Psoas muscle (tissue), 8 donors: ENCODE data around the gene FAM193A. TPM values are rescaled to one million over a fixed set of nuclear protein-coding genes. Genes with fewer than 3 reads are reported as not detected.

Experiments
- ATAC-seq, 4 donors: fragments of 200-7000 bp; cut with Tn5 transposase; one replicate each; pipeline ENCODE4 v1.9.1; 2020; ENCODE audit warnings: moderate library complexity in 3 of 4, mild to moderate bottlenecking in 2 of 4
- DNase-seq, 2 donors: peaks; one replicate each; pipeline ENCODE4 v3.0.0-alpha.2; 2020
- H3K27ac ChIP-seq: fragments of 200-600 bp; one replicate; pipeline ENCODE4 v1.8.0; 2022
- H3K27me3 ChIP-seq, 3 donors: fragments of 200-600 bp in 1 of 3; one replicate each; pipeline versions ENCODE4 v1.6.1 to v1.8.0; 2013 to 2022; ENCODE audit warnings: low read length in 2 of 3, mild to moderate bottlenecking in 2 of 3, moderate library complexity in 1 of 3; ENCODE audit not compliant: insufficient read depth in 3 of 3
- H3K36me3 ChIP-seq, 2 donors: fragments of 200-600 bp in 1 of 2; one replicate each; pipeline versions ENCODE4 v1.6.1 to v1.8.0; 2013 to 2022; ENCODE audit warnings: low read depth in 1 of 2, mild to moderate bottlenecking in 1 of 2, moderate library complexity in 1 of 2; ENCODE audit not compliant: insufficient read depth in 1 of 2
- H3K4me1 ChIP-seq: fragments of 200-600 bp; one replicate; pipeline ENCODE4 v1.8.0; 2022
- H3K4me3 ChIP-seq: fragments of 200-600 bp; one replicate; pipeline ENCODE4 v1.8.0; 2022; ENCODE audit warnings: mild to moderate bottlenecking
- H3K9me3 ChIP-seq: fragments of 200-600 bp; one replicate; pipeline ENCODE4 v1.8.0; 2022
- WGBS, 3 donors: extraction: QIAGEN DNeasy Blood & Tissue Kit; methylation state at CpG; one replicate each; pipeline versions ENCODE4 v1.1.6 to v1.1.7; 2013; 5-methylcytosine and 5-hydroxymethylcytosine counted together
- intact Hi-C, 2 donors: fragments of 100-400 bp; cut with DNase I; formaldehyde crosslinking; loops; one replicate each; pipeline versions ENCODE4 v1.11.0 to v1.14.2; 2022
- polyA plus RNA-seq, 3 donors: library from polyadenylated mRNA; stranded (reverse); fragments of 200-250 nt; gene quantifications; one replicate each; pipeline ENCODE4 v1.2.3, GENCODE V29; 2013
- total RNA-seq, 4 donors: library from RNA; stranded (reverse); fragmentation: NEBNext Ultra II Directional in 2 of 4; extraction: Animal tissue kit (Norgen Biotek cat#: 25700) in 2 of 4; gene quantifications; one replicate each; pipeline versions ENCODE4 v1.2.1 to v1.2.4, GENCODE V29; 2021 to 2023
- TF ChIP-seq, protein P1 (sequence below): fragments of 200-600 bp; IDR thresholded peaks from one replicate; pipeline ENCODE4 v1.8.0; 2022; ENCODE audit warnings: antibody characterized with exemption
- donor health status: healthy with polysubstance abuse.
- donor health status: DM: no; HTN: no; CAD: no; lungs with moderate emphysema.
- donor health status: Bipolar disorder and iron deficiency.
- donor health status: healthy.
- donor health status: DM: yes; HTN: yes; CAD: no.
- donor health status: DM: no; HTN: no; CAD: no.
- donor health status: DM: no; HTN: no; CAD: no.
- donor health status: DM: yes; HTN: yes; CAD: no.

The FAM193A gene
- total and polyA plus RNA-seq, 7 donors: 7.5 to 20.0 (median 14.6) TPM

DNA sequence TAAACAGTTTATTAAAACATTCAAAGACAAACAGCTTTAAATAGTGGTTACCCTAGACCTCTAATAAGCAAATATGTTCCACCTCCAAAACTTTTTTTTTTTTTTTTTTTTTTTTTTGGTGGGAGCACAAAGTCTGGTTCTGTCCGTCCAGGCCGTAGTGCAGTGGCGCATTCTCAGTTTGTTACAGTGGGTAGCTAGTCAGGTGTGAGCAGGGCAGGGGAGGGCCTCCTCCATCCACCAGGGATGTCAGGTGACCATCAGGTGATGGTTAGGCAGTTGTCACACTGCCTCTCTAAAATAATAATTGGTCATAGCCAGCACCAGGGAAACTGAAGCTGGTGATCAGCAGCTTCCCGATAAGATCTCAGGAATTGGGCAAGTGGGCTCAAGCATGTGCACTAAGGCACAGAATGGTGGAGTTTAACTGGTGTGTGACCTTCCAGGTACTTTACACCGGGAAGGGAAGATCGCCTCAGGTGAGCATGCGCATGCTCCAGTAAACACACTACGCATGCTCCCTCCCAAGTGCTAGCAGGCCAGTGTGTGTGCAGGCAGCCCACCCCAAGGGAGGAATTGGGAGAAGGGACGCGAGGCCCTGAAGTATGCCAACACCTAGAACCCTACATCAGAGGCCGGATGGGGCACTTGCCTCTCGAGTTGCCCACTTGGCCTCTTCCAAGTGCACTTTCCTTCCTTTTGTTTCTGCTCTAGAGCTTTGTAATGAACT is 192.5 kb downstream of the FAM193A start:
- Histone ChIP-seq H3K27me3 (no peaks in the 10 kb centered on the region), H3K36me3 (peaks cover 4 to 56% of the 10 kb centered on the region in 2 donors), H3K27ac (no peak overlapping the region), H3K9me3 (no peaks in the 10 kb centered on the region), H3K4me3 (no peak overlapping the region), H3K4me1 (peaks cover 4% of the 10 kb centered on the region)
- ATAC-seq: peak in 1 of 4 donors; percentile 27
- intact Hi-C loops: no loop called here
- 93 to 96% (median 96%) methylated on average over 12 of the region's 12 CpGs for WGBS, 3 donors
- no peak for DNase-seq
- TF ChIP-seq, protein P1, sequence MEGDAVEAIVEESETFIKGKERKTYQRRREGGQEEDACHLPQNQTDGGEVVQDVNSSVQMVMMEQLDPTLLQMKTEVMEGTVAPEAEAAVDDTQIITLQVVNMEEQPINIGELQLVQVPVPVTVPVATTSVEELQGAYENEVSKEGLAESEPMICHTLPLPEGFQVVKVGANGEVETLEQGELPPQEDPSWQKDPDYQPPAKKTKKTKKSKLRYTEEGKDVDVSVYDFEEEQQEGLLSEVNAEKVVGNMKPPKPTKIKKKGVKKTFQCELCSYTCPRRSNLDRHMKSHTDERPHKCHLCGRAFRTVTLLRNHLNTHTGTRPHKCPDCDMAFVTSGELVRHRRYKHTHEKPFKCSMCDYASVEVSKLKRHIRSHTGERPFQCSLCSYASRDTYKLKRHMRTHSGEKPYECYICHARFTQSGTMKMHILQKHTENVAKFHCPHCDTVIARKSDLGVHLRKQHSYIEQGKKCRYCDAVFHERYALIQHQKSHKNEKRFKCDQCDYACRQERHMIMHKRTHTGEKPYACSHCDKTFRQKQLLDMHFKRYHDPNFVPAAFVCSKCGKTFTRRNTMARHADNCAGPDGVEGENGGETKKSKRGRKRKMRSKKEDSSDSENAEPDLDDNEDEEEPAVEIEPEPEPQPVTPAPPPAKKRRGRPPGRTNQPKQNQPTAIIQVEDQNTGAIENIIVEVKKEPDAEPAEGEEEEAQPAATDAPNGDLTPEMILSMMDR: no peak

DNA sequence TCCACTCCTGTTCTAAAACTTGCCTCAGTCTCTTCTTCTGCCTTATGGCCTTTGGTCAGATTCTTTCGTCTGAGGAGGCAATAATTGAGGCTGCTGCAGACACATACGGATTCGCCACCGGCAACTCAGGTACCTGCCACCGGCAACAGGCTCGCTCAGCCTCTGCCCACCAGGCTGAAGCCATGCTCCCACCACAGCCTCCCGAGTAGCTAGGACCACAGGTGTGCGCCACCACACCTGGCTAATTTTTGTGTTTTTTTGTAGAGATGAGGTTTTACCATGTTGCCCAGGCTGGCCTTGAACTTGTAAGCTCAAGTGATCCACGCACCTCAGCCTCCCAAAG is 193.1 kb downstream of the FAM193A start:
- Histone ChIP-seq H3K27me3 (no peaks in the 10 kb centered on the region), H3K4me1 (peaks cover 4% of the 10 kb centered on the region), H3K36me3 (peaks cover 4 to 58% of the 10 kb centered on the region in 2 donors), H3K9me3 (no peaks in the 10 kb centered on the region), H3K27ac (no peak overlapping the region), H3K4me3 (no peak overlapping the region)
- no peak for ATAC-seq
- WGBS, 3 donors: 96 to 99% (median 97%) methylated on average over 9 of the region's 9 CpGs
- DNase-seq: no peak
- TF ChIP-seq, protein P1: no peak
- intact Hi-C loops: no loop called here

DNA sequence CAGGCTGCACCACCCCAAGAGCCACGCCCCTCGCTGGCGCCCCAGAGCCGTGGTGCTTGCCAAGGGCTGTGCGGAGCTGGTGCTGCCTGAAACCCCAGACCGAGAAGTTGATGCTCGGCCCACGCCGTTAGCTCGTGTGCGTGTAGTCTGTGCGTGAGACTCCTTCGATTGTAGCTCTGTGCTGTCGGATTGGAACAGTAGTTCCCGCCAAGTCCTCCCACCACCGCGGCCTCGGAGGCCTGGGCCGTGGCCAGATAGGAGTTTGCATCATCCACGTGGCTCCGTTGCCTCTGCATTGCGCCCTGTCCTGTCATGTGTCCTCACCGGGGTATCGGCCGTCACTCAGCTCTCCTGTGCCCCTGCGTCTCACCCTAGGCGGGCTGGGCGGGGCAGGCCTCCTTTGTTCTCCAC is 195.5 kb downstream of the FAM193A start:
- WGBS, 3 donors: 86 to 94% (median 87%) methylated on average over 28 of the region's 28 CpGs
- no peak for DNase-seq
- H3K27me3 ChIP-seq: no peaks in the 10 kb centered on the region
- H3K27ac ChIP-seq: no peak overlapping the region
- H3K4me3 ChIP-seq: no peak overlapping the region
- TF ChIP-seq, protein P1: no peak
- intact Hi-C loops: no loop called here
- H3K36me3 ChIP-seq: peaks cover 4 to 50% of the 10 kb centered on the region in 2 donors
- peaks cover 4% of the 10 kb centered on the region for H3K4me1 ChIP-seq
- peak in 3 of 4 donors; percentile 30 to 38 (median 33) for ATAC-seq
- peaks cover 7% of the 10 kb centered on the region for H3K9me3 ChIP-seq

DNA sequence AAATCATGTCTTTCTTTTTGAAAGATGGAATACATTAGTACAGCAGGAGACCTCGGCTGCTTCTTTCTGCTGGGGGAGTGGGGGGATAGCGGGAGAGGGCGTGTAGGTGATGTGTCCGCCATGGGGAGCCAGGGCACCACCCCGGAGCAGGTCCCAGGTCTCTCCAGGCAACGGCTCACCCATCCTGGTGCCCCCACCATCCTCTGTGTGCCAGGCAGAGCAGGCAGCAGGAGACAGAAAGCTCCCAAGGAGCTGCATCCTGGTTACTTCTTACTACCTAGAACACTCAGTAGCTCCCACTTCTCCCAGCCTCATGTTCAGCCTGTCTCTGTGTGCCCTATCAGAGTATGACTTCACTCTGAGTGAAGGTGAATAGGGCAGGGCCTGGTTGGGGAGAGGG is 196.1 kb downstream of the FAM193A start:
- no peak for ATAC-seq
- no peaks in the 10 kb centered on the region for H3K27me3 ChIP-seq

More for the DNA sequence above, 196.1 kb downstream of the FAM193A start:
- peaks cover 7% of the 10 kb centered on the region for H3K9me3 ChIP-seq
- H3K36me3 ChIP-seq: peaks cover 4 to 45% of the 10 kb centered on the region in 2 donors
- H3K4me3 ChIP-seq: no peak overlapping the region
- no peak for DNase-seq
- no peak overlapping the region for H3K27ac ChIP-seq
- intact Hi-C loops: no loop called here
- H3K4me1 ChIP-seq: peaks cover 4% of the 10 kb centered on the region
- TF ChIP-seq, protein P1: no peak
- 90 to 93% (median 92%) methylated on average over 6 of the region's 6 CpGs for WGBS, 3 donors
